ENCODE results near the gene SYNE2.

GRCh38 chr14:64149921-64150320, 297.1 kb downstream of the SYNE2 start:
- TF ChIP-seq CTCF (IDR thresholded peaks at IDR 0.05): no peak
- TF ChIP-seq POLR2A (IDR thresholded peaks at IDR 0.05): no peak
